ENCODE results near the gene PAIP2.

DNA sequence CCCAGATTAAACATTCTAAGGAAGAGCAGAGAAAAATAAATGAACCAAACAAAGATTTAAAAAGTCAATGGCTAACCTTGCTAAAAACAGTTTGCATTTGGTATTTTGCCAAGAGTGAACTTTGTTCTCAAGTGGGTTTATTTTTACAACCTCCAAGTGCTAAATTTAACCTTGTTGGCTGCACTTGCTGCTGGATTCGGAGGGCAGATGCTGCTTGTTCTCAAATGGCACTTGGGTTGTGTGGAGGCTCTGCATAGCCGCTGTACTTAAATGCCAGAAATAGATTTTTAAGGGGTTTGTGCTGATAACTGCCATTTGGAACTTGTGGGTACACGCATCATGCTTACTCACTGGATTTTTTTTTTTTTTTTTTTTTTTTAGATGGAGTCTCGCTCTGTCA is 75.6 kb downstream of the PAIP2 start:
- TF ChIP-seq, protein P1, sequence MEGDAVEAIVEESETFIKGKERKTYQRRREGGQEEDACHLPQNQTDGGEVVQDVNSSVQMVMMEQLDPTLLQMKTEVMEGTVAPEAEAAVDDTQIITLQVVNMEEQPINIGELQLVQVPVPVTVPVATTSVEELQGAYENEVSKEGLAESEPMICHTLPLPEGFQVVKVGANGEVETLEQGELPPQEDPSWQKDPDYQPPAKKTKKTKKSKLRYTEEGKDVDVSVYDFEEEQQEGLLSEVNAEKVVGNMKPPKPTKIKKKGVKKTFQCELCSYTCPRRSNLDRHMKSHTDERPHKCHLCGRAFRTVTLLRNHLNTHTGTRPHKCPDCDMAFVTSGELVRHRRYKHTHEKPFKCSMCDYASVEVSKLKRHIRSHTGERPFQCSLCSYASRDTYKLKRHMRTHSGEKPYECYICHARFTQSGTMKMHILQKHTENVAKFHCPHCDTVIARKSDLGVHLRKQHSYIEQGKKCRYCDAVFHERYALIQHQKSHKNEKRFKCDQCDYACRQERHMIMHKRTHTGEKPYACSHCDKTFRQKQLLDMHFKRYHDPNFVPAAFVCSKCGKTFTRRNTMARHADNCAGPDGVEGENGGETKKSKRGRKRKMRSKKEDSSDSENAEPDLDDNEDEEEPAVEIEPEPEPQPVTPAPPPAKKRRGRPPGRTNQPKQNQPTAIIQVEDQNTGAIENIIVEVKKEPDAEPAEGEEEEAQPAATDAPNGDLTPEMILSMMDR (conservative IDR thresholded peaks at IDR 0.05; ENCODE audit: low read length) = no peak
- TF ChIP-seq EZH2phosphoT487 (IDR thresholded peaks at IDR 0.05; ENCODE audit: borderline replicate concordance) = no peak

All from Loucy (cell line).